Suppressor macrophage treated with lipopolysaccharide for 1 hour (primary cell): Measurements from ENCODE around the gene SEMA4B.

Experiments
- DNase-seq, 3 donors: peaks; one replicate each; pipeline ENCODE4 v3.0.0-alpha.2; 2020 to 2022

SEMA4B gene

DNA sequence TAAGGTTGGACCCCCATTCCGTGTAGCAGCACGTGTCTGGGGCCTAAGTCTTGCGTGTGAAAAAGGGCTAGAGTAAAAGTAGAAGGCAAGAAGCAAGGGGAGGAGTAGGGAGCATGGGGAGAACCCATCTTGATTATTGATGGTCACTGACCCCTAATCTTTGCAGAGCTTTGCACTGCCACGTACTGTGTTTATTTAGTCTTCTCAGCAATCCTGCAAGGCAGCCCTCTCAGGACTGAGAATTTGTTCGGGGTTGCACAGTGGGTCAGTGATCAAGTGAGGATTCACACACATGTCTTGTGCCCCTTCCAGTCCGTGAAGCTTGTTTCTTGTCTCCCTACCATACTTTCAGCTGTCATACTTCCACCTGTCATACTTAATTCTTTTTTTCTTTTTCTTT, 7.2 kb downstream of the SEMA4B start:
- no peak for DNase-seq

DNA sequence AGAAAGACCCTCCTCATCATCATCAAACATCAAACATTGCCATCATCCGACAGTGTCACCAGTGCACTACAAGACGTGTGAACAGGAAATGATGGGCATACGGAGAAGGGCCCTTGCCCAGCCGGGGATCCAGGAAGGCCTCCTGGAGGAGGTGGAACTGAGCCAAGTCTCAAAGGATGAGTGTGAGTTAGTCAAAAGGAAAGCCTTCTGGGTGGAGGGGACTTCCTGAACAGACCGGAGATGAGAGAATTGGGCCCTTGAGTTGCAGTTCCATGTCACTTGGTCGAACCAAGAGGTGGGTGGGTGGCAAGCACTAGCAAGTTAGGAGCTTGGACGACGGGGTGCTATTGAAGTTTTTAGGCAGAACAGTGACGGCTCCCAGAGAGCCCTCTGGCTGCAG, 8.5 kb downstream of the SEMA4B start:
- DNase-seq, result peak; percentile 45 to 76 (median 52)

GRCh38 chr15:90210593-90210992, 9.5 kb downstream of the SEMA4B start:
- no peak for DNase-seq

DNA sequence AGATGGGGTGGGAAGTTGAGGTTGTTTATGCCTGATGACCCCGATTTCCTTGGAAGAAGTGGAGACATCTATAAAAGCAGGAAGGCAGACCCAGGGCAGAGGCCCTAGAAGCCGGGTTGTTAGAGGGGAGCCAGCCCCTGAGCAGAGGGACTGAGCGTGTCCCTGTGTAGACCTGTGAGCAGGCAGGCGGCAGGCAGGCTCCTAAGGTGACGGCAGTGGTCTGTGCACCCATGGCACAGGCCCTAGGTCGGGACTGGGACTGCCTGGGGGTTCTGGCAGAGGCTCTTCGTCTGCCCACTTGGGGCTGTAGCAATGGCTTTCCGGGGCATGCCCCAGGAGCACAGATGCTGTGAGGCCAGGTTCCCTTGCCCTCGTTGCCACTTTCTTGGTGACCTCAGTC, 9.9 kb downstream of the SEMA4B start:
- DNase-seq, result no peak

- DNase-seq, result peak; percentile 45 to 54 (median 47)
Observed at GRCh38 chr15:90211440-90212143, 10.5 kb downstream of the SEMA4B start.

- DNase-seq, result no peak
Observed at GRCh38 chr15:90212221-90213098, 11.3 kb downstream of the SEMA4B start.

DNA sequence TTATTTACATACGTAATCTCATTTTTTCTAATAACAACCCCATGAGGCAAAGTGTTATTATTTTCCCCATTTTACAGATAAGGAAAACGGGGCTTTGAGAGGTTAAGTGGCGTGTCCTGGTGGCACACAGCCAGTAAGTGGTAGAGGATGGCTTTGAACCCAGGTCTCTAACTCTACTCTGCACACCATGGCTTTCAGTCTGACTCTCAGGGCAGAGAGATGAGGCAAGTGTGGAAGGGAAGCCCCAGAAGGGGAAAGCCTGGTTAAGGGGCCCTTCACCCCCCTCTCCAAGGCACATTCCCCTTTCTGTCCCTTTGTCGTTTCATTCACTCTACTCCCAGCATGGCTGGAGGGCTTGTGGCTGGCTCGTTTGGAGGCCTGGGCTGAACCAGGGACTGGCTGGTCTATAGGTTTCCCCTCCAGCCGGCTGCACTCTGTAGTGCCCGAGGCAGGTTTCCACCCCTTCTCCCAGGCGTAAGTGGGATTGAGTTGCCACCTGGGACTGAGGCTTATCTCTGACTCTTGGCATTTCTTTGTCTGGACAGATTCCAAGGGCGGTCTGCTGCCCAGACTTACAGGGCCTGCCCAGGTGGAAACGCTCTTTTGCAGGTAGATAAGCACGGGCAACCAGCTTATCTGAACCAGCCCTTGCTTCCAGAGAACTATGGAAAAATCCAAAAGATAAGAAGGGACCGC, 12.1 kb downstream of the SEMA4B start:
- no peak for DNase-seq

GRCh38 chr15:90213818-90214204, 12.7 kb downstream of the SEMA4B start:
- DNase-seq, result no peak

DNA sequence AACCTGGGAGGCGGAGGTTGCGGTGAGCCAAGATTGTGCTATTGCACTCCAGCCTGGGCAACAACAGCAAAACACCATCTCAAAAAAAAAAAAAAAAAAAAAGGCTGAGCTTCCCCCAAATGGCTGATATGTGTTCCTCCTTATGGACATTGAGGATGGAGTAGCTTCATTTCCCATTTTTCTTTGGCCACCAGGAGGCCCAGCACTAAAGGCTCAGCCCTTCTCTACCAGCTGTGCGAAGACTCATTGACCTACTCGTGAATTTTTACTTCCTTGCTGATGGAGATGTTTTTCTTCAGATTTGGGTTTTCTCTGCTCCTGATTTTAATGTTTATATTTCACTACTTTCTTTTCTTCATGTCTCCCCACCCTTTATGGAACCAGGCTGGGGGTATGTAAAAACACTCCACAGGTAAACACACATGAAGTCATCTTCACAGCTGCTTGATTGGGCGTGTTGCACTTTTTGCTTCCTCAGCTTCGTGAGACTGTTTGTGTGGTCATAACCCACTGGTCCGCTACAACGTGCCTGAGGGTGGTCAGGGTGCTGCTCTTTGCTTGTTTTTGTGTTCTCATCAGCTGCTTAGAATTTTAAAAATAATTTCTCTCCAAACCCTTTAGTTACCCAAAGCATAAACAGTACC, 13.5 kb downstream of the SEMA4B start:
- DNase-seq, result peak; percentile 63 to 74 (median 64)

GRCh38 chr15:90217671-90218394, 16.7 kb downstream of the SEMA4B start:
- no peak for DNase-seq

DNA sequence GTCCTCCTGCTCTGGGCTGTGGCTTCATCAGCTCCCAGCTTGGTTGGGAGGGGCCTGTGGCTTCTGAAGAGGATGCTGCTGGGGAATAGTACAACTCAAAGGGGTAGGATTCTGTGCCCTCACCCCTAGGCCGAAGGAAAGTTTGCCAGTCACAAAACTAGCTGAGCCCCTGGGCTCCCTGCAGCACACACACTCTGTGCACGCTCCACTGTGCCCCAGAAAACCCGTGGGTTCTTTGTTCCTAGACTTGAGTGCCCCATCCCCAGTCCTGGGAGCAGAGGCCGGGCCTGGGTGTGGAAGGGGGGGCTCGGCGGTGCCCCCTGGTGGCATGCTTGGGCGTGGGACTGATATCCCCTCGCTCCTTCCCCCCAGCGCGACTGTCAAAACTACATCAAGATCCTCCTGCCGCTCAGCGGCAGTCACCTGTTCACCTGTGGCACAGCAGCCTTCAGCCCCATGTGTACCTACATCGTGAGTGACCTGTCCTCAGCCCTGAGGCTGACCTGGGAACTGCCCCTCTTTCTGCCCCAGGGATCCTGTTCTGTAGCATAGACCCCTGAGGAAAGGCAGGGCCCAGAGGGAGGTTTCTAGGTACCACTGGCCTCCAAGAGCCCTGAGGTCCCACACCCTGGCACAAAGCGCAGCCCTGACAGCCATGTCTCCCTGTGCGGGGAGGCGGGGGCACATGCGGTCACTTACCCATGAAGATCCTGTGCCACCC, 18.5 kb downstream of the SEMA4B start:
- peak; percentile 47 to 81 (median 60) for DNase-seq

GRCh38 chr15:90221246-90221900, 20.2 kb downstream of the SEMA4B start:
- DNase-seq, result peak; percentile 72 to 86 (median 82)

- peak in 2 of 3 donors; percentile 22 to 32 for DNase-seq
Observed at GRCh38 chr15:90222547-90222946, 21.4 kb downstream of the SEMA4B start.

DNA sequence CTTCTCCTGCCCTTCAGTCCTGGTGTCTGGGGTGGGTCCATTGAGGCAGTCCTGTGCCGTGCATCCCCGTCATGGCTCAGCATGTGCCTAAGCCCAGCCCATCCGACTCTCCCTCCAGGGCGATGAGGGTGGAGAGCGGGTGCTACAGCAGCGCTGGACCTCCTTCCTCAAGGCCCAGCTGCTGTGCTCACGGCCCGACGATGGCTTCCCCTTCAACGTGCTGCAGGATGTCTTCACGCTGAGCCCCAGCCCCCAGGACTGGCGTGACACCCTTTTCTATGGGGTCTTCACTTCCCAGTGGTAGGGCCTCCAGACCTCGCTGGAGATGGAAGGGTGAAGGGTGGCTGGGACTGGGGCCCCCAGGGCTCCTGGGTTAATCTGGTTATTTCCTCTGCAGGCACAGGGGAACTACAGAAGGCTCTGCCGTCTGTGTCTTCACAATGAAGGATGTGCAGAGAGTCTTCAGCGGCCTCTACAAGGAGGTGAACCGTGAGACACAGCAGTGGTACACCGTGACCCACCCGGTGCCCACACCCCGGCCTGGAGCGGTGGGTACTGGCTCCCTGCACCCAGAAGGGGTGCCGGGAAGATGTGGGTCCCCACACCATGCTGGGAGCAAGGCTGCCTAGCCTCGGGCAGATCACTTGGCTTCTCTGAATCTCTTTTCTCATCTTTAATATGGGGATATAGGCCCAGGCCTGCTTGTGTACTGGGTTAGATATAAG, 22.5 kb downstream of the SEMA4B start:
- DNase-seq, result no peak

DNA sequence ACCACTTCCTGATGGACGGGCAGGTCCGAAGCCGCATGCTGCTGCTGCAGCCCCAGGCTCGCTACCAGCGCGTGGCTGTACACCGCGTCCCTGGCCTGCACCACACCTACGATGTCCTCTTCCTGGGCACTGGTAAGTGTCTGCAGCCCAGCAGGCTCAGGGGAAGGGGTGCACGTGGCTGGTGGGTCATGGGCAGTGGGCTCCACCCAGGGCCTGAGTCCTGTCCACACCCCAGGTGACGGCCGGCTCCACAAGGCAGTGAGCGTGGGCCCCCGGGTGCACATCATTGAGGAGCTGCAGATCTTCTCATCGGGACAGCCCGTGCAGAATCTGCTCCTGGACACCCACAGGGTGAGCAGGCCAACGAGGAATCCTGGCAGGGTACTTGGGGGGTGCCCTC, 23.9 kb downstream of the SEMA4B start:
- DNase-seq, result no peak

- no peak for DNase-seq
Observed at GRCh38 chr15:90225504-90226234, 24.5 kb downstream of the SEMA4B start.

DNA sequence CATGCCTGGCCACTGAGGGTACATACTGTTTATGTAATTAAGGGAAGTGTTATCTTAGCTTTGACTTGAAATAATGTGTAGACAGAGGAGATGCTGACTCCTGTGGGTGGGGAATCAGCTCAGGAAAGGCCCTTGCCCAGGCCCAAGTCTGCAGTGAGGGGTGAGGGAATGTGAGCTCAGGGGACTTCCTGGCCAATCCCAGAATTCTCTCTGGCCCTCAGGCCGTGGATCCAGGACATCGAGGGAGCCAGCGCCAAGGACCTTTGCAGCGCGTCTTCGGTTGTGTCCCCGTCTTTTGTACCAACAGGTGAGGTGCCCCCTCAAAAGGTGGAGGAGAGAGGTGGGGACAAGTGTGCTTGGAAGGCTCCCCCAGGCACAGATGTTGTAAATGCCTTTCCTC, 26.2 kb downstream of the SEMA4B start:
- DNase-seq, result no peak

DNA sequence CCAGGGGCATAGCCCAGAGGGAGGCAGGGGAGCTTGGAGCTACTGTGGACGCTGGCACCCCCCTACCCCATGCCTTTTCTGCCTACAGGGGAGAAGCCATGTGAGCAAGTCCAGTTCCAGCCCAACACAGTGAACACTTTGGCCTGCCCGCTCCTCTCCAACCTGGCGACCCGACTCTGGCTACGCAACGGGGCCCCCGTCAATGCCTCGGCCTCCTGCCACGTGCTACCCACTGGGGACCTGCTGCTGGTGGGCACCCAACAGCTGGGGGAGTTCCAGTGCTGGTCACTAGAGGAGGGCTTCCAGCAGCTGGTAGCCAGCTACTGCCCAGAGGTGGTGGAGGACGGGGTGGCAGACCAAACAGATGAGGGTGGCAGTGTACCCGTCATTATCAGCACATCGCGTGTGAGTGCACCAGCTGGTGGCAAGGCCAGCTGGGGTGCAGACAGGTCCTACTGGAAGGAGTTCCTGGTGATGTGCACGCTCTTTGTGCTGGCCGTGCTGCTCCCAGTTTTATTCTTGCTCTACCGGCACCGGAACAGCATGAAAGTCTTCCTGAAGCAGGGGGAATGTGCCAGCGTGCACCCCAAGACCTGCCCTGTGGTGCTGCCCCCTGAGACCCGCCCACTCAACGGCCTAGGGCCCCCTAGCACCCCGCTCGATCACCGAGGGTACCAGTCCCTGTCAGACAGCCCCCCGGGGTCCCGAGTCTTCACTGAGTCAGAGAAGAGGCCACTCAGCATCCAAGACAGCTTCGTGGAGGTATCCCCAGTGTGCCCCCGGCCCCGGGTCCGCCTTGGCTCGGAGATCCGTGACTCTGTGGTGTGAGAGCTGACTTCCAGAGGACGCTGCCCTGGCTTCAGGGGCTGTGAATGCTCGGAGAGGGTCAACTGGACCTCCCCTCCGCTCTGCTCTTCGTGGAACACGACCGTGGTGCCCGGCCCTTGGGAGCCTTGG, 27.0 kb downstream of the SEMA4B start:
- DNase-seq, result no peak
